ENCODE data around the gene TAS2R20.

DNA sequence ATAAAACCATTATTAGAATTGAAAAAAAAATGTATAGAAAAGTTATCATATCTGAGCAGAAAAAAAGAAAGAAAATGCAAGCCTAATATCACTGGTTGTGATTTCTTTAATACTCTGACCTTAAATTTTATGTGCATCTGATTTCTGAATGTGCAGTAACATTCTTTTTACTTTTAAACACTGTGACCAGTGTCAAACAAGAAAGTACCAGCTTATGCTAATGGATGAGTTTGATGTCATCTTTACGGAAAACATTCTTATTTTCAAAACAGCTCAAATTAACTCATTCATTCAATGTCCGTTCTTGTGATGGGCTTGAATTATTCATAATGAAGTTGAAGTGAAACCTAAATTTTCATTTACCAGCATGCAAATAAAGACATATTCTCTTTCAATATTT, 11.3 kb downstream of the TAS2R20 start, which contains the start of gene TAS2R50:
- no peak for TF ChIP-seq MXI1 (IDR thresholded peaks at IDR 0.05; ENCODE audit: low read depth, low read length)
- TF ChIP-seq POLR2AphosphoS5 (IDR thresholded peaks at IDR 0.05; ENCODE audit: low read depth, low read length), result no peak
- TF ChIP-seq, protein P1, sequence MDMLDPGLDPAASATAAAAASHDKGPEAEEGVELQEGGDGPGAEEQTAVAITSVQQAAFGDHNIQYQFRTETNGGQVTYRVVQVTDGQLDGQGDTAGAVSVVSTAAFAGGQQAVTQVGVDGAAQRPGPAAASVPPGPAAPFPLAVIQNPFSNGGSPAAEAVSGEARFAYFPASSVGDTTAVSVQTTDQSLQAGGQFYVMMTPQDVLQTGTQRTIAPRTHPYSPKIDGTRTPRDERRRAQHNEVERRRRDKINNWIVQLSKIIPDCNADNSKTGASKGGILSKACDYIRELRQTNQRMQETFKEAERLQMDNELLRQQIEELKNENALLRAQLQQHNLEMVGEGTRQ (IDR thresholded peaks at IDR 0.05; ENCODE audit: borderline replicate concordance, low read depth, low read length), result no peak
- TF ChIP-seq CTCF (IDR thresholded peaks at IDR 0.05), result no peak
- TF ChIP-seq SIN3A (IDR thresholded peaks at IDR 0.05; ENCODE audit: borderline replicate concordance, low read depth, low read length), result no peak
- TF ChIP-seq RXRA (IDR thresholded peaks at IDR 0.05; ENCODE audit: borderline replicate concordance, low read depth), result no peak
- no peak for TF ChIP-seq EZH2phosphoT487 (IDR thresholded peaks at IDR 0.05; ENCODE audit: borderline replicate concordance, low read depth)
- TF ChIP-seq, protein P2, sequence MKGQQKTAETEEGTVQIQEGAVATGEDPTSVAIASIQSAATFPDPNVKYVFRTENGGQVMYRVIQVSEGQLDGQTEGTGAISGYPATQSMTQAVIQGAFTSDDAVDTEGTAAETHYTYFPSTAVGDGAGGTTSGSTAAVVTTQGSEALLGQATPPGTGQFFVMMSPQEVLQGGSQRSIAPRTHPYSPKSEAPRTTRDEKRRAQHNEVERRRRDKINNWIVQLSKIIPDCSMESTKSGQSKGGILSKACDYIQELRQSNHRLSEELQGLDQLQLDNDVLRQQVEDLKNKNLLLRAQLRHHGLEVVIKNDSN (IDR thresholded peaks at IDR 0.05; ENCODE audit: borderline replicate concordance, low read depth), result no peak
